HG02642 (cell line): ENCODE data around the gene SLC15A3.
A peak's percentile ranks its signal among the peaks of the same experiment; 100 is the strongest.

Source experiments
- ATAC-seq: cut with Tn5 transposase; IDR thresholded peaks from one replicate; pipeline ENCODE4 v1.9.1; 2021; ENCODE audit warnings: mild to moderate bottlenecking; ENCODE audit not compliant: unreplicated experiment, poor library complexity

Gene SLC15A3

GRCh38 chr11:60951904-60952741 is at the start of gene SLC15A3:
SLC15A3 (minus strand) TSS chr11:60952176; CDS start chr11:60951551, 625 bp downstream.
- ATAC-seq, result peak; percentile 82

GRCh38 chr11:61000426-61000825 is 48.5 kb upstream of the SLC15A3 start:
- ATAC-seq, result no peak

GRCh38 chr11:60996381-60997138 is 44.6 kb upstream of the SLC15A3 start:
- ATAC-seq, result no peak

- ATAC-seq, result no peak
These were observed 43.8 kb upstream of the SLC15A3 start for GRCh38 chr11:60995798-60996197.

GRCh38 chr11:60994541-60995080 is 42.6 kb upstream of the SLC15A3 start:
- ATAC-seq, result no peak

- no peak for ATAC-seq
These were observed 41.6 kb upstream of the SLC15A3 start for GRCh38 chr11:60993615-60994014.

GRCh38 chr11:60992842-60993409 is 41.0 kb upstream of the SLC15A3 start:
- no peak for ATAC-seq

GRCh38 chr11:60991457-60991856 is 39.5 kb upstream of the SLC15A3 start:
- no peak for ATAC-seq

GRCh38 chr11:60989093-60989650 is 37.2 kb upstream of the SLC15A3 start:
- no peak for ATAC-seq

- no peak for ATAC-seq
These were observed 36.7 kb upstream of the SLC15A3 start for GRCh38 chr11:60988658-60989057.

- no peak for ATAC-seq
These were observed 35.8 kb upstream of the SLC15A3 start for GRCh38 chr11:60987577-60988277.

GRCh38 chr11:60985991-60986915 is 34.3 kb upstream of the SLC15A3 start:
- ATAC-seq, result no peak

- ATAC-seq, result no peak
These were observed 33.5 kb upstream of the SLC15A3 start for GRCh38 chr11:60985501-60985900.

GRCh38 chr11:60984636-60985035 is 32.7 kb upstream of the SLC15A3 start:
- ATAC-seq, result no peak

GRCh38 chr11:60984149-60984548 is 32.2 kb upstream of the SLC15A3 start:
- no peak for ATAC-seq

- ATAC-seq, result no peak
These were observed 30.2 kb upstream of the SLC15A3 start for GRCh38 chr11:60982184-60982583.

GRCh38 chr11:60981515-60981914 is 29.5 kb upstream of the SLC15A3 start:
- no peak for ATAC-seq

- ATAC-seq, result peak; percentile 50
These were observed 26.8 kb upstream of the SLC15A3 start for GRCh38 chr11:60978546-60979380.
